Myocyte (in vitro differentiated cells): ENCODE measurements around the gene MRPL1. TPM values are rescaled to one million over a fixed set of nuclear protein-coding genes. Genes with fewer than 3 reads are reported as not detected.
"Not testable (repeated sequence)": the region's sequence is repeated elsewhere in the genome, so short reads cannot be mapped to it uniquely, and the experiment has no call there.

Experiments
- DNase-seq: peaks from one replicate; pipeline ENCODE4 v3.0.0-alpha.2; 2012; ENCODE audit warnings: low read depth
- total RNA-seq: library from RNA; depleted of rRNA; stranded (reverse); fragments of >200 nt; gene quantifications from 2 replicates; pipeline ENCODE4 v1.2.3, GENCODE V29; 2014

The MRPL1 gene
- total RNA-seq, 1 donor from 2014 or later, result 32.9 TPM

DNA sequence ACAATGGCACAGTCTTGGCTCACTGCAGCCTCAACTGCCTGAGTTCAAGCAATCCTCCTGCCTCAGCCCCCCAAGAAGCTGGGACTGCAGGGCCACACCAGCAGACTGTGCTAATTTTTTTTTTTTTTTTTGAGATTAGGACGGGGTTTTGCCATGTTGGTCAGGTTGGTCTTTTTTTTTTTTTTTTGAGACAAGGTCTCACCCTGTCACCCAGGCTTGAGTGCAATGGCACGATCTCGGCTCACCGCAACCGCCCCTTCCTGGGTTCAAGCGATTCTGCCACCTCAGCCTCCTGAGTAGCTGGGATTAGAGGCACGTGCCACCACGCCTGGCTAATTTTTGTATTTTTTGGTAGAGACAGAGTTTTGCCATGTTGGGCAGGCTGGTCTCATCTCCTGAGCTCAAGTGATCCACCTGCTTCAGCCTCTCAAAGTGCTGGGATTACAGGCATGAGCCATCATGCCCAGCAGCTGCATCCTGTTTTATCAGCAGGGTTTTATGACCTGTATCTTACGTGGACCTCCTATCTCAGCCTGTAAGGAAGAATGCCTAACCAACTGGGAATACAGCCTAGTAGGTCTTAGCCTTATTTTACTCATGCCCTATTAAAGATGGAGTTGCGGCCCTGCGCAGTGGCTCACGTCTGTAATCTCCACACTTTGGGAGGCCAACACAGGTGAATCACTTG lies 13.2 kb upstream of the MRPL1 start:
- DNase-seq, result peak; percentile 45

- no peak for DNase-seq
Observed at GRCh38 chr4:77852892-77853495, 9.6 kb upstream of the MRPL1 start.

- DNase-seq, result no peak
Observed at GRCh38 chr4:77854431-77855111, 8.1 kb upstream of the MRPL1 start.

DNA sequence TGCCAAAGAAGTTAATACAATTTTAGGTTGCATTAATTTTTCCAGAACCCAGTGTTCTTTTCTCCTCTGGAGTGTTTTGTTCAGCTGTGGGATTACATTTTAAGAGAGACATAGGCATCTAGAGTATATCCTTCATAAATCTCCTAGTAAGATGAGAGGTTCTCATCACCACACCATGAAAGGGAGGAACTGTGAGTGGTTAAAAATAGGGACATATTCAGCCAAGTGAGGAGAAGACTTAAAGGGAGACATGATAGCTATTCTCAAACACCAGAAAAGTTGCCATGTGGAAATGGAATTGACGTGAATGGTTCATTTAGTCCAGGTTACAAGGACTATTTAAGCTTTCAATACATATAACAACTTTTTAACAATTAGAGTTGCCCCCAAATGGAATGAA lies 6.5 kb upstream of the MRPL1 start:
- no peak for DNase-seq

DNA sequence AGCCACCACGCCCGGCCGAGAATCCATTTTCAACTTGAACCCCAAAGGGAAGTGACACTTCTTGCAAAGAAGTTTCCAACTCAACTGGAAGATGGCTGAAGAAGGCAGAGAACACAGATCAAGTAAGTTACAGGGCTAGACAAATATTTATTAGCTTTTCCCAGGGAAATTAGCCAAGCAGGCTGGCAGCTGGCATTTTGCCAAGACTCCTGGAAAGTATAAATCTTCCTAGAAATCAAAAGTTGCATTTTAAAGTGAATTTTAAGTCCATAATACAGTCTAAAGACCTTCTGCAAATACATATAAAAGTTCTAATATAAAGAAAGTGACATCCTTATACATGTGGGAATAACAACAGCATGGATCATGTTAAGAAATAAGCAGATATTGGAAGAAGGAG lies 3.4 kb upstream of the MRPL1 start:
- DNase-seq, result no peak

DNA sequence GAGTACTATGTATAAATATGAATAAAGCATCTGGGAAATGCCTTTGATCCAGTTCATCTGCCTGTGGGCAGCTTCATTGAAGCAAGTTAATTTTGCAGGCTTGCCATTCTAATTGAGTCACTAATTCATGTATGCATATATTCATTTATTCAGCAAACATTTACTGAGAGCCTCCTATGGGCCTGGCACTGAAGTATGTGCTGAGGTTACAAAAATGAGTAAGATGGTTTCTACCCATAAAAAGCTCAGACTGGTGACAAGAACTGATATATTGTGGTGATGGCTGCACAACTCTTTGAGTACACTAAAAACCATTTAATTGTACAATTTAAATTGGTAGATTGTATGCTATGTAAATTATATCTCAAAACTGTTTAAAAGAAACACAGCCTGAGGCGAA lies 1.1 kb upstream of the MRPL1 start:
- no peak for DNase-seq

DNA sequence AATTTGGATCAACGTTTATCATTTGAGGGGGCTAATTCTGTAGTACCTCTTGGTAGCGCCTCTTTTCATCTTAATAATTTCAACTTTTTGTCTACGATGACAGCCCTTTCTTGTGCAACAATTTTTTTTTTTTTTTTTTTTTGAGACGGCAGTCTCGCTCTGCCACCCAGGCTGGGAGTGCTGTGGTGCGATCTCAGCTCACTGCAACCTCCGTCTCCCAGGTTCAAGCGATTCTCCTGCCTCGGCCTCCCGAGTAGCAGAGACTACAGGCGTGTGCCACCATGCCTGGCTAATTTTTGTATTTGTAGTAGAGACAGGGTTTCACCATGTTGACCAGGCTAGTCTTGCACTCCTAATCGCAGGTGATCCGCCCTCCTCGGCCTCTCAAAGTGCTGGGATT lies 711 bp downstream of the MRPL1 start:
- not testable (repeated sequence) for DNase-seq

DNA sequence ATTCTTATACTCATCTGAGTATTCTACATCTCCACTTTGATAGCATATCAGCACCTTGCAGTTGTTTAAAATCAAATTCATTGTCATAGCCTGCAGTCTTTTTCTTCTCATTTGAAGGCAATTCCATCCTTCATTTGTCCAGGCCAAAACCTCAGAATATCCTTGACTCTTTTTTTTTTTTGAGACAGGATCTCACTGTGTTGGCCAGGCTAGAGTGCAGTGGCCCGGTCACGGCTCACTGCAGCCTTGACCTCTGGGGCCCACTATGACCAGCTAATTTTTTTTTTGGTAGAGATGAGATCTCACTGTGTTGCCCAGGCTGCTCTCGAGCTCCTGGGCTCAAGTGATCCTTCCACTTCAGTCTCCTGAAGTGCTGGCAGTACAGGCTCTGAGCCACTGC lies 2.6 kb downstream of the MRPL1 start:
- no peak for DNase-seq

- no peak for DNase-seq
Observed at GRCh38 chr4:77872723-77873445, 10.3 kb downstream of the MRPL1 start.

- DNase-seq, result no peak
Observed at GRCh38 chr4:77877167-77877566, 14.5 kb downstream of the MRPL1 start.

DNA sequence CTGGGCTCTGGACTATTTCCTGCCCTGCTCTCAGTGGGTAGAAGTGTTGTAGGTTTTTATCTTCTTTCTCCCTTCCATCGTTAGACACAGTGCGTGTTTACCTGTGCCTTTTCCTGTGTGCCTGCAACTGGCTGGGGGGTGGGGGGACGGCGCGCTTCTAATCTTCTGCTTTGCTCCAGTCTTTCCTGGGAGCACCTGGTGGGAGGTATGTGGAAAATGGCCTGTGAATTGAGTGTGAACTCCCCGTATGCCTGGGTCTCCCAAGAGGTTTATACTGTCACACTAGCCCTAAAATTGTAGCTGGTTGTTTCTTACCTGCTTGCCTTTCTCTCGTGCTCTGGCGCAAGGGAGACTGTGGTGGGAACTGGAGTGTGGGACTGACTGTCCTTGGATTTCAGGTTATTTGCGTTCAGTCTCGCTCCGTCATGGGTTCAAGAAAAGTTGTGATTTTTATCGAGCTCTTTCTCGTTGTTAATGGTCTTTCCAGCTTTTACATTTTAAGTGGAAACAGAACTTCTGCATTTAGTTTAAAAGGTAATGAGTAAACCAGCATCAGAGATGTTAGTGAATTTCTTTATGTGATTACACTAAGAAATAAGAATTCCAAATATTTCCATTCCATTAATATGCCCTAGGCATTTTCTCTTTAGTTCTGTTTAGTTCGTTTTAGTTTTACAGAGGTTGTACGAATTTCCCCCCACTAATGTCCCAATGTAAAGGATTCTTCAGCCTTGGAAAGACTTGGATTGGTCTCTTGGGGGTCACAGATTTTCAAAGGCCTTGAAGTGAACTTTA lies 15.3 kb downstream of the MRPL1 start:
- DNase-seq, result no peak

DNA sequence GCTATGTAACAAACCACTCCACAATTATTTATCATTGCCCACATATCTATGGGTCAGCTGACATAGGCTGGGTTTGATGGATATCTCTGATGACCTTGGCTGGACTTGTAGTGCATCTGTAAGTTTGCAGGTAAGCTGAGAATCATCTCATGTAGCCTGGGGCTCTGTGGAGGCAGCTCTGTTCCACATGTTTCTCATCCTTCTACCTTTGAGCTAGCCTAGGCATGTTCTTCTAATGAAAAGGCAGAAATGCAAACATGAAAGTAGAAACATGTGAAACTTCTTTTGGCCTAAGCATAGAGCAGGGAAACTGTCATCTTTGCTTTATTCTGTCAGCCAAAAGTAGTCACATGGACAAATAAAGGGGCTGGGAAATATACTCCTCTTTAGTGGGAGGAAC lies 18.2 kb downstream of the MRPL1 start:
- DNase-seq, result no peak

- no peak for DNase-seq
Observed at GRCh38 chr4:77881460-77882295, 19.0 kb downstream of the MRPL1 start.

- no peak for DNase-seq
Observed at GRCh38 chr4:77893451-77893850, 30.8 kb downstream of the MRPL1 start.

GRCh38 chr4:77899607-77900006 lies 37.0 kb downstream of the MRPL1 start:
- DNase-seq, result no peak

GRCh38 chr4:77903186-77903585 lies 40.6 kb downstream of the MRPL1 start:
- DNase-seq, result no peak

DNA sequence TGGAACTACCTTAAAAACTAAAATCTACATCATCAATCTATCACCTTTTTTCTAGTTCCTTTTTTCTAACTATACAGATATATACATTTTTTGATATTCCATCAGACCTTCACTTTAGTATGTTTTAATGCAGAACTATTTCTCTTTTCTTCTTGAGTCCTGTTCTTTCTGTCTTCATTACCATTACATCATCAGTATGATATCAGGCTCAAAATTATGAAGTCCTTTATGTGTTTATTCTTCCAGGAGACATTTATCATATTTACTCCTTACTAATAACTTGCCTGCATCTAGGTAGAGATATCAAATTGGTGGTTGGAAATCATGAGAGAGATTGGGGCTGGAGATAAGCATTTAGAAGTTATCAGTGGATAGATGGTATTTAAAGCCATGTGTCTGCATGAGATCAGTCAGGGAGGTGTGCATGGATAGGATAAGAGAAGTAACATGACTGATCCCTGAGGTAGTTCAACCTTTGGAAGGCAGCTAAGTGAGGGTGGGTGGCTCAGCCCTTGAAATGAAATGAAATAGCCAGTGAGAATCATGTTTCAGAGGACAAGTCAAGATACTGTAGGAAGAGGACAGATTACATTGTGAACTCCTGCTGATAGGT lies 43.1 kb downstream of the MRPL1 start:
- DNase-seq, result no peak

- DNase-seq, result no peak
Observed at GRCh38 chr4:77910676-77911075, 48.0 kb downstream of the MRPL1 start.

GRCh38 chr4:77911091-77911490 lies 48.5 kb downstream of the MRPL1 start:
- DNase-seq, result no peak
